Left colon (tissue), 2 donors: ENCODE measurements around the gene MROH2A. TPM values are rescaled to one million over a fixed set of nuclear protein-coding genes. Genes with fewer than 3 reads are reported as not detected.

Source experiments
- ATAC-seq: fragments of 200-7000 bp; cut with Tn5 transposase; one replicate; pipeline ENCODE4 v1.9.1; 2020; ENCODE audit warnings: mild to moderate bottlenecking, moderate library complexity
- DNase-seq, 2 donors: peaks; one replicate each; pipeline ENCODE4 v3.0.0-alpha.2; 2020
- intact Hi-C, 2 donors: fragments of 100-400 bp; cut with DNase I in 1 of 2; cut with micrococcal nuclease in 1 of 2; formaldehyde crosslinking; loops; one replicate each; pipeline versions ENCODE4 v1.11.2 to v1.14.0; 2022; cut with DNase I, micrococcal nuclease
- total RNA-seq, 2 donors: library from RNA; stranded (reverse); fragmentation: NEBNext Ultra II Directional; extraction: Animal tissue kit (Norgen Biotek cat#: 25700); gene quantifications; one replicate each; pipeline ENCODE4 v1.2.1, GENCODE V29; 2021
- donor health status: DM: no; HTN: no; CAD: no.
- donor health status: DM: yes; HTN: yes; CAD: no.

Gene MROH2A
- total RNA-seq, 2 donors from 2014 or later, result 0.24 TPM; not detected in 1

DNA sequence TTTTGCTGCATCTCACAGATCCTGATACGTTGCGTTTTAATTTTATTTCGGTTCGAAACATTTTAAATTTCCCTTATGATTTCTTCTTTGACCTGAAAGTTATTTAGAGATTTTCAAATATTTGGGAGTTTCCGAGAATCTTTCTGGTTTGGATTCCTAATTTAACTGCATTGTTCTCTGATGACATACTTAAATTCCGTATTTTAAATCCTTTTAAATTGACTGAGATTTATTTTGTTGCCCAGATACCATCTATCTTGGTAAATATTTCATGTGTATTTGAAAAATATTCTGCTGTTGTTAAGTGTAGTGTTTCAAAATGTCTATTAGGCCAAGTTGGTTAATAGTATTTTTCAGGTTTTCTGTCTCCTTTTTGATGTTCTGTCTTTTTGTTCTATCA lies 37.7 kb downstream of the MROH2A start:
- DNase-seq, result no peak
- no peak for ATAC-seq
- intact Hi-C loops, result no loop called here

DNA sequence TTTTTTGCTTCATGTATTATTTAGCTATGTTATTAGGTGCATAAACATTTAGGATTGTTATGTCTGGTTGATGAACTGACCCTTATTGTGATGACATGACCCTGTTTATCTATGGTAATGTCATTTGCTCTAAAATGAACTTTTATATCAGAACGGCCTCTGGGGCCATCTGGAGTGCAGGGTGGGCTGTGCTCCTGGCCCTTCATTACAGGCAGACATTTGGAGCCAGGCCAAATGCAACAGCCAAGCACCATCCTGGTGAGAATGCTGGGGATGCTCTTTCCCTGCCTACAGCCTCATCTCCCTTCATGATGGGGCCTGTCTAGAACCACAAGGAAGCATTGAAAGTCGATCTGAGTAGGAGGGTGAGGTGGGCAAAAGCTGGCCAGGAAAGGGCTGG lies 38.2 kb downstream of the MROH2A start:
- DNase-seq, result no peak
- intact Hi-C loops, result no loop called here
- ATAC-seq, result no peak

DNA sequence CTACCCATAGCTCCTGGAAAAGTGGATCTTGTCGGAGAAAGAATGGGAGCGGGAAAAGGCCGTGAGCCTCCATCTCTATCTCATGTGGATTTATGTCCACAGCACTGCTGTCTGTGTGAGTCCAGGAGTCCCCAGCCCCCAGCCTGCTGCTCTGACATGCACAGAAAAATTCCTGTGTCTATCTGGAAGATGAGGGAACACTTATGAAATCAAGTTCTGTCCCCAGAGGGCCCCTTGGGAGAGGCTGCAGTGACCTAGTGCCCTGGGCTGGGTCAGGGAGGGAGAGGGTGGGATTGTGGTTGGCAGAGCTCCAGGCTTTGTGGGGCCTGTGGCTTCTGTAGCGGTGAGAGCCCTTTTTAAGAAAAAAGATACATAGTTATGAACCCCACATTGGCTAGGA lies 38.6 kb downstream of the MROH2A start:
- ATAC-seq, result no peak
- intact Hi-C loops, result no loop called here
- DNase-seq, result no peak

DNA sequence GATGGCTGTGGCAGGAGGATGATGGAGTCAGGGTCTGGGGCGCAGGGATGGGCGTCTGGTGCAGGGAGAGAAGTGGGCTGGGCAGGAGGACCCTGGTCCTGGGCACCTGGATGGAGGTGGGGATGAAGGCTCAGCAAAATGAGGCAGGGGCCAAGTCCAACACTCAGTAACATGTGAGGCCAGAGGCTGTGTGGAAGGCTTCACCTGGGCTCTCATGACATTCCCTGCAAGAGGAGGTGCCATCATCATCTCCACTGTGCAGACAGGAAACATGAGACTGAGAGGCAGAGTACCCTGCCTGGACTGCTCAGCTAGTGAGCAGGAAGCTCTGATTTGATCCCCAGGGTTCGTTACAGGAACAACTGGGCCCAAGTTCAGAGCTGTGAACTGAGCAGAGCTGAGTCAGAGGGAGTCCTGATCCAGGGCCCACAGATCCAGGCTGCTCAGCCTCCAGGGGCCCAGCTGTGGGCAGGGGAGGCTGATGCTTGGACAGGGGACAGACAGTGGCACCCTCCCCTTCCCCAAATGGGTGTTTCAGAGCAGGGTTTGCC lies 39.3 kb downstream of the MROH2A start:
- ATAC-seq (no peak), DNase-seq (no peak)
- intact Hi-C loops, result no loop called here

DNA sequence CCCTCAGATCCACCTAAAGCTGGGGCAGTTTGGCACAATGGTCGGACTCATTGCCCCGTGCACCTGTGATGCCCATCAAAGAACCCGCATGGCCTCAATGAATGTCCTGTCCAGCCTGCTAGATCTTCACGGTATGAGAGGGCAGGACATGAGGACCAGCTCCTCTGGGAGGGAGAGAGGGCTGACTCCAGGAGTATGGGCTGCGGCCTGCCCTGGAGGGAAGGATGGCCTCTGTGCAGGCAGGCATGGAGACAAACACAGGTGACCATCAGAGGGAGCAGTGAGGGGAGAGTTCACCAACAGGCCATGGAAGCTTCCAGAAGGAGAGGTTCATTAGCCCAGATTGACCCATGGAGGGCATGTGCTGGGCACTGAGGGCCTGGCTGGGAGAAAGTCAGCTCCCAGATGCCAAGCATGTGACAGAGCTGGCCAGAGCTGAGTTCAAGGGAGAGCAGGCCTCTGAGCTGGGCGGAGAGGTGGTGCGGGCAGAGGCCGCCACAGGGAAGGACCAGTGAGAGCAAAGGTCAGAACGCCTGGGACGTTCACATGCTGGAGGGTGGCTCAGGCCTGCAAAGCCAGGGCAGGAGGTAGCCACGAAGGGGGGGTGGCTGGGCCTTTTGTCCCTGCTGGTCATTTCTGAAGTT lies 40.0 kb downstream of the MROH2A start:
- DNase-seq (no peak), ATAC-seq (peak; percentile 51)

DNA sequence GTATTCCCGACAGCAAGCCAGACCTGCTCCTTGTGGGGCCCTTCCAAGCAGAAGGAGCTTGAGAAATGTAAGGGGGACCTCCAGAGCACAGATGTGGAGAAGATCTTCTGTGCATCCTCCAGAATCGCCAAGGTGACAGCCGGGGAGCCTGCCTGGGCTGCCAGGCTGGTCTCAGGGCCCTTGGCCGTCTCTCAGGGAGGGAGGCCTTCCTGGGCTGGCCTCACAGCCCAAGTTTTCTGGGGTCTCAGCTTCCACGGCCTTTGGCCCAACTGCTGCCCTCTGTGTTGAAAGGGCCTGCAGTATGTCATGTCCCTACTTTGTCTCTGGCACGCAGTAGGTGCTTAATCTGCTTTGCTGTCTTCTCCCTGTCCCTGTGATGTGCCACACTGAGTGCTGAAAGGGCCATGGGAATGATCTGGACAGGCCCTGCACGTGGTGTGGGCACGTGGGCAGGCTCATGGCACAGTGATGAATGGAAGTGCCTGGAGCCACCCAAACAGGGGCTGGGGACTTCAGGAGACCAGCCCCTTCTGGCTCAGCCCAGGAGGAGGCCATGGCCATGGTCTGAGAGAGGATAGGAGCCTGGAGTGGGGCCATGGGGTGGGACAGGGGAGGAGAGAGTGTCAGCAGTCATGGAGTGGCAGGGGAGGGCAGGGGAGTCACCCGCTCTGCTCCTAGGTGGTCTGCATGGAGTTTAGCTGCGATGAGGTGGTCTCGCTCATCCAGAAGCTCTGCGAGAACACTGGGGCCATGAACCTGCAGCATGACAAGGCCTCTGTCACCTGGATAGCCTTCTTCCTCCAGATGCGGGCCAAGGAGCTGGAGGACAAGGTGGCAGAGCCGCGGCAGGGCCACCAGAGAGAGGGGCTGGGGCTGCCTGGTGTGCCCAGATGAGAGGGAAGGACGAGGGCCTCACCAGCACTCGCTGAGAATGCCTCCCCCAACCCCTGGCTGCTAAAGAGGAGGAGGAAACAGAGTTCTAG lies 40.8 kb downstream of the MROH2A start:
- intact Hi-C loops, result no loop called here
- ATAC-seq (no peak), DNase-seq (no peak)

More for the DNA sequence above, 40.0 kb downstream of the MROH2A start:
- intact Hi-C loops, result no loop called here

DNA sequence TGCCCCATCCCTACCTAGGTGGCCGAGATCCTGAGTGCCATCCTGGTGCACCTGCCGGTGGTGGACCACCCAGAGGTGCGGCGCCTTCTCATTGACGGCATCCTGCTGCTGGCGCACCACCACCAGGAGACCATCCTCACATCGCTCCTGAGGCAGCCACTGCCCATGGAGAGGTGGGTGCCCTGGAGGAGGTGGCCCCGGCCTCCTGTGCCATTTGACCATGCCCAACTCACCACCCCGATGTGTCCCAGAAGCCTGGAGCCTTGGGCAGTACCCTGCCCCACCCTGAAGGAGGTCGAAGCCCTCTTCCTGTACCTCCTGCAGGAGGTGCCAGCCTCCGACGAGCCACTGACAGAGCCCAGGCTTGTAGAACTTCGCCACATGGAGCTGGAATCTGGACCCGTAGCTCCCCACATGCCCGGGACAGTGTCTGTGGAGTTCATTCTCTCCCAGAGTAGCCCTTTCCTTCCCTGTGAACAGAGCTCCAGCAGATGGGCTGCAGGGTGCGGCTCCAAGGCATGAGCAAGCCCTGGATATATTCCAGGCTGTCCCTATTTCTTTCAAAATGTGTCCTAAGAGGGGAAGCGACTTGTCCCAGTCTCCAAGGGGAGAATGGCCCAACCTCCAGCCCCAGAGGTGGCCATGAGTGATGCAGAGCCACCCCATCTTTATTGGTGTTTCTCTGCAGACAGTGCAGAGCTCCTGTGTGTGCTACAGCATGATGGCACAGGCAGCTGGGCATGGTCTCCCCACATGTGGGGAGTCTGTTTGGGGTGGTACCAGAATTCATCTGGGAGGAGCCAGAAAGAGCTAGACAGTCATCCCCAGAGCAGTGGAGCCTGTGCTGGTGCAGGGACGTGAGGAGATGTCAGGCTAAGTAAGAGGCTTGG lies 42.0 kb downstream of the MROH2A start:
- DNase-seq, result no peak
- intact Hi-C loops, result no loop called here
- ATAC-seq, result no peak

DNA sequence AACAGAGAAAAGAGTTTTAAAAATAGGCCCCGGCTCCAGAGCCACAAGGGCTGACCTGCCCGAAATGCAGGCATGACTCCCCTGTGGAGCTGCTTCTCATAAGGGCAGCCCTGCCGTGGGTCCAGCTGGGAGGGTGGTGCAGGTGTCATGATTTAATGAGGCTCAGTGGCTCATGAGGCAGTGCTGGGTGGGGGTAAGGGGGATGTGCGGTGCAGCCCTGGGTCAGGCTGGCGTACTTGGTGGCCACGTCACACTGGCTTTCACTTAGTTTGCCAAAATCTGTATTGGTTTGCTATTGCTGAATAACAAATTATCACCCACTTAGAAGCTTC lies 42.6 kb downstream of the MROH2A start:
- intact Hi-C loops, result no loop called here
- no peak for ATAC-seq
- DNase-seq, result no peak

DNA sequence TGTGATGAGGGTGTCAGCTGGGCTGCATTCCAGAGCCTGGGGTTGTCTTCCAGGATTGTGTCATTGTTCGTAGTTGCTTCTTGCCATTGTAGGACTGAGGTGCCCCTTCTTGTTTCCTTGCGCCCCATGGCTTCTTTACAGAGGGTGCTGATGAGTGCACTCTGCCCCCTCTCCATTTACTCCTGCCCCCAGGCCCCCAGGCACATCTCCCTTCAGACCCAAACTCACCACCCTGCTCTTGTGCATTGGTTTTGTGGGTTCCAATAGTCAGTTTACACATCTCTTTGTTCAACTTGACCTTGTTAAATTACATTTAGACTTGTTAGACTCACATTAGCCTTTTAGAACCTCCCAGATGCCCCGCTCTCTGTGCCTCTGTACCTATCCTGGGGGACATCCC lies 43.1 kb downstream of the MROH2A start:
- intact Hi-C loops, result no loop called here
- ATAC-seq (no peak), DNase-seq (no peak)

DNA sequence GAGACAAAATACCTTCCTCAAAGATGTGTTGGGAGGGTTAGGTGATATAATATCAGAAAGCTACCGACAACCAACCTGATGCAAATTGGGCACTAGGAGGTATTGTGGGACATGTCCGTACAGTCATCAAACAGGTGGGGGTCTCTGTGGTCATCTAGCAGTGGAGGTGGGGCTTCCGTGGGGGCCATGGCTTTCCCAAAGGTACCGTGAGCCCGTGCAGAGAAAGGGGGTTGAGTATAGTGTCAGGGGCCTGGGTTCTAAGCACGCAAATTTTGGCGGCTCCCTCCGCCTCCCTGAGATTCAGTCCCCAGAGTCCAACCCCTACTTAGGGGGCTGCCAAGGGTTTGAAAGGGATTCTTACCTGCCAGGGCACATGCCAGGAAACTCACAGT lies 43.6 kb downstream of the MROH2A start:
- ATAC-seq (no peak), DNase-seq (no peak)
- intact Hi-C loops, result no loop called here

DNA sequence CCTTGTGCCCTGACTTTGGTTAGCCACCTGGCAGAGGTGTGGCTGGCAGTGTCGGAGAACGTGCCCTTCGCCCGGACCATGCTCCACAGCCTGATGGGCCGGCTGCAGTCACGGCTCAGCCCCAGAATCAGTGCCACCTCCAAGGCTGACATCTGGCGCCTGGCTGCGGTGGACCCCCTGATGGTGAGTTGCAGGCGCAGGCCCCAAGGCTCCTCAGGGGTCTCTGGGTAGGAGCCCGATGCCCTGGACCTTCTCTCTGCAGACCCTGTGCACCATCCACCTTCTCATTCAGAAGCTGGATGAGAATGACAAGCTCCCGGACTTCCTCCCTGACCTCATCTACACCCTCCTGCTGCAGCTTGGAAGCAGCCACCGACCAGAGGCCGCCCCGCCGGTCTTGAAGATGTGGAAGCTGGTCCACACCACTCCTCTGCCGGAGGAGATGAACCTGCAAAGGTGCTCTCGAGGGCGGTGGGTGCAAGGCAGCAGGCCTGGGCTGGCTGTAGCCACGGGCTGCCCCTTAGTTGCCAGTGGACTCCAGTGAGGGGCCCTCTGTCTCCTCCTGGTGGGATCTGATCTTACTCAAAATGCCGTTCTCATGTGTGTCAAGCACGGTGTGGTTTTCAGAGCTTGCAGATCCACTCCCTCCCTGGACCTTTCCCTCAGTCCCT lies 44.1 kb downstream of the MROH2A start:
- intact Hi-C loops, result no loop called here
- ATAC-seq (no peak), DNase-seq (no peak)

DNA sequence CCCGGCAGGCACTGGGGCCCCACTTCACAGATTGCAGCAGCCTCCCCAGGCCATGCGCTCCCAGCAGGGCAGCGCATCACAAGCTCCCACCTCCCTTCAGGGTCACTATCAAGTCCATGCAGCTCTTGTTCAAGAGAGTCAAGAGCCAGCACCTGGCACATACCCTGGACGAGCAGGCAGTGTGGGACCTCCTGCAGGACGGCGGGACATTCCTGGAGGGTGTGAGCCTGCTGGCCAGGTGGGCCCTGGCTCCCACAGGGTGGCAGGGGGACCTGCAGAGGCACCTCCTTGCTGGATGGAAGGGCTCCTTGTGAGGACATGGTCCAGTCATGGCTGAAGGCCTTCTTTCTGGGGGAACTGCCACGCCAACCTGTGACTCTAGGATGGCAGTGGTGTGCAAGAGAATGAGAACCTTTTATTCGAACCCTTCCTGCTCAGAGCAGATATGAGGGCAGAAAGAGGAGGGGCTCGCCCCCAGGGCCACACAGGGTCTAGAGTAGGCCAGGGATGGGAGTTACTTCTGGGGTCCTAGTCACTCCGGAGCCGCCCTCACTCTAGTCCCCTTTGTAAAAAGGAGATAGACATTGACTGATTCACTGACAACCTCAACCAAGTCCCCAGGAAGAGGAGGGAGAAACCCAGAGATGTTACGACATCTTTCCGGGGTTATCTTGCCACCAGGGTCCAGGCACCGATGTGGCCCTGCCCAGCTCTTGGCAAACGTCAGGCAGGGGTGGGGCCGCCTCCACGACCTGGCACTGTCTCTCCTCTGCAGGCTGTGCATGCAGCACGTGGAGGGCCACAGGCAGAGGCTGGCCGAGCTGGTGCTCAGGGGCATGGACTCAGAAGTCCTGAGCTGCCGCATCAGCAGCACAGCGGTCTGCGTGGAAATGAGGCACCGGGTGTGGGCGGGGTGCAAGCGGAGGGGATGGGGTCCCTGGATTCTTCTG lies 44.9 kb downstream of the MROH2A start:
- intact Hi-C loops, result no loop called here
- DNase-seq, result no peak
- ATAC-seq, result peak; percentile 39

DNA sequence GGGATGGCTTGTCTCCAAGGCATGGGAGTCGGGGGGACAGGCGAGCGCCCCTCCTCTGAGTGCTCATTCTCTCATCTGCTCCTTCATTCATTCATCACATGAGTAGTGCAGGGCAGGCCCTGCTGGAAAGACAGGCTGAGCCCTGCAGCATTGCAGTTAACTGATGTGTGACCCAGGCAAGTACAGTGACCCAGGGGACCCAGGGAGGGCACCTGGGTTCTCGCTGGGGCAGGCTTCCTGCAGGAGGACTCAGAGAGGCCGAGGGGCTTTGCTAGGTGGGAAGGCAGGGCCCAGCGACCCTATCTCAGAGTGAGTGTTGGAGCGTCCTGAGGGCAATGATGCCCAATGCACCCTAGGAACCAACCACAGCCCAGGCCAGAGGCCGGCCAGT lies 45.6 kb downstream of the MROH2A start:
- no peak for DNase-seq
- ATAC-seq, result no peak
- intact Hi-C loops, result no loop called here

DNA sequence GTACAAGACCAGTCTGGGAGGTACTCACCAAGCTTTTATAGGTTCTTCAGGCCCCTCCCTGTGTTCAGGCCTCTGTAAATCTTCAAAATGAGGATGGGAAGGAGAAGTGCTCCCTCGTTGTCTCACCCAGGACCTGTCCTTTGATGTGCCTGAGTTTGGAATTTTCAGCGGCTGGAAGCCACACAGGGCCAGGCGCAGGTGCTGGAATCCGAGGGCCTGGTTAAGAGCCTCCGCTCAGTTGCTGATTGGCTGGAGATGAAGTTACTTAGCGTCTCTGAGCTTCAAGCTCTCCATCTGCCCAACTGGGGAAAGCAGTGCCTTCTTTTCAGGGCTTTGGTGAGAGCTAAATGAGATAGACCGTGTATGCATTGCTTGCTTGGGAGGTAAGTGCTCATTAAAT lies 46.2 kb downstream of the MROH2A start:
- DNase-seq (no peak), ATAC-seq (no peak)
- intact Hi-C loops, result no loop called here

DNA sequence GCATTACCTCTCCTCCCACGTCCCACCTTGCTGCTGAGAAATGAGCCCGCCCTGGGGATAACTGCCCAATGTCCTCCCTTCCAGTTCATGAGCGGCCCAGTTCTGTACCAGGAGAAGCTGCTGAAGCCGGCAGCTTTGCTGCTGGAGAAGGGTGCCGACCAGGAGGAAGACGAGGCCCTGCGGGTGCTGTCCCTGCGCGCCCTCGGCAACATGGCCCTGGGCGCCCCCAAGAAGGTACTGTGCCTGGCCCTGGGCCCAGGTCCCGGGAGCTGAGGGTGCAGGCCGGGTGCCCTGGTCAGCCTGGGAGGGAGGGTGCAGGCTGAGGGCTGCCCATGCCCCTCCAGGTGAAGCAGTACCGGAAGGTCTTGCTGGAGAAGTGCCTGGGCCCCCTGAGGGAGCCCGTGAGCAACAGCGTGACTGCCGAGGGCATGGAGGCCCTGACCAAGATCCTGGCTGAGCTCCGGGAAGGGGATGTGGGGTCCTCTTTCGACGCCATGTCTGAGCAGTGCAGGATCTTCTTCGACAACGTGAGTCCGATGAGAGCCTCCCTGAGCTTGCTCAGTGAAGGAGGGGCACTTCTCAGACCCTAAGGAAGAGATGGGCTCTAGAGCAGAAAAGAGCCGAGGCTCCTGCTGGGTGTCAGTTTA lies 50.5 kb downstream of the MROH2A start:
- no peak for DNase-seq
- ATAC-seq, result no peak
- intact Hi-C loops, result no loop called here

DNA sequence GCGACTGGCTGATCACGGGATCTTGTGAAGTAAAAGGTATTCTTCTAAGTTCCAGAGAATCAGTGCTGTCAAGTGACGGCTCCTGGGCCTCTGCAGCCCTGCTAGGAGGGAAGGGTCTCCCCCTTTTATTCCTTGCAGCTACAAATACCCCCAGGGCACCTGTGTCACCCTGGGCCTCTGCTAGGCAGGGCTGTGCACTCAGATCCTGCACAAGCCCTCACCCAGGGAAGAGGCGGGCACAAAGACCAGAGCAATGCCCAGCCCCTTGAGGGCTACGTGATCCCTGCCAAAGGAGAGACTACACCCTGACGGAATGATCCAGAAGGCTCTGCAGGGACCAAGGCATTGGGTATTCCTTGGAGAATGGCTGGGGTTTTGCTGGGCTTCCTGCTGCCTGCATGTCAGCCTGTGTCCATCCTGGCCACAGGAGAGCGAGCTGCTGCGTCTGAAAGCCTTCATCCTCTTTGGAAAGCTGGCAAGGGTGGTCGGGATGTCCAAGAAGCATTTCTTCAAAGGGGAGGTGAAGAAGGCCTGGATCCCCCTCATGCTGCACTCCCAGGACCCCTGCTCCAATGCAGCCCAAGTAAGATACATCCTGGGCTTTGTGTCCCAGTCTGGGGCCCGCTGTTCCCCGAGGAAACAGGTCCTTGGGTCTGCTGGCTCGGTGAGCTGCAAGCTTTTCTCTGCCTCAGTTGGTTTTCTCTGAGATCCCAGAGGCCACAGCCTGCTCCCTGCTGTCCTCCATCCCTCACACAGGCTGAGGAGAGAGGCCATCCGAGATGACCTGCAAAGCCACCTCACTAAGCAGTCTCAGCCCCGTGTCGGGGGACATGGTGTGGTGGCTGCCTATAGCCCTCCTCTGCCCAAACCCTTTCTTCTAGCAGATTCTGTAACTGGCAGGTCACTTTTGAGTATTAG lies 51.3 kb downstream of the MROH2A start:
- no peak for ATAC-seq
- no peak for DNase-seq
- intact Hi-C loops, result no loop called here
